Measurements from ENCODE around the gene CNDP2. TPM values are rescaled to one million over a fixed set of nuclear protein-coding genes. Genes with fewer than 3 reads are reported as not detected.

CNDP2 gene
- total and polyA plus RNA-seq, 2 donors (not counting 1 experiment from before 2014, with no cell fraction given) = 121 to 182 TPM

DNA sequence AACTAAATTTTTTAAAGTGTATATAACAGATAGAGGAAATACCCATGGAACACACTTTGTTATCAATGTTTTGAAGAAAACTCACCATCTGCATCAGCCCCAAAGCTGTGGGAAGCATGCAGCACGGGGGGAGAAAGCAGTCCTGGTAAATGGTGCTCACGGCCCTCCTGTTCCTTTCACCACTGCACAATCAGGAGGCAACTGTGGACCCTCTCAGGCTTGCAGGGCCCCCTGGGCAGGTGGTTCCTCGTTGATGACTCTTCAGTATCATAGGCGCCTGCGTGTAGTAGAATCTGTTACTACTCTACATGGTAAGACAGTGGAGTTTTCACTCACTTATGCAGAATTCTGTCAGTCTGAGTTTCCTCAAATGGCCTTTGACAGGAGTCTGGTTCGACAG is 33.2 kb downstream of the CNDP2 start:
- no peaks in the 10 kb centered on the region for H3K36me3 ChIP-seq (replicated peaks in 1 of 2; ENCODE audit: control extremely low read depth in 1 of 2, control insufficient read depth in 1 of 2, extremely low read depth in 1 of 2, insufficient read depth in 2 of 2, low read length in 1 of 2)
- WGBS (ENCODE audit: insufficient coverage) = 54% methylated on average over 2 of the region's 6 CpGs
- ChIA-PET POLR2A (no interaction called here), CTCF (no interaction called here)
- H3K9ac ChIP-seq (ENCODE audit: low read length) = no peak overlapping the region
- H3K4me1 Mint-ChIP-seq = no peaks in the 10 kb centered on the region
- peaks cover 3% of the 10 kb centered on the region for H3K27me3 Mint-ChIP-seq
- DNase-seq = no peak
- no peak overlapping the region for H3K27ac ChIP-seq (ENCODE audit: low read length in 2 of 2)
- no peak overlapping the region for H3K4me3 ChIP-seq (ENCODE audit: control extremely low read depth in 1 of 5, extremely low read depth in 1 of 5, insufficient read depth in 1 of 5, low read depth in 2 of 5, low read length in 4 of 5)
- TF ChIP-seq, protein P1, sequence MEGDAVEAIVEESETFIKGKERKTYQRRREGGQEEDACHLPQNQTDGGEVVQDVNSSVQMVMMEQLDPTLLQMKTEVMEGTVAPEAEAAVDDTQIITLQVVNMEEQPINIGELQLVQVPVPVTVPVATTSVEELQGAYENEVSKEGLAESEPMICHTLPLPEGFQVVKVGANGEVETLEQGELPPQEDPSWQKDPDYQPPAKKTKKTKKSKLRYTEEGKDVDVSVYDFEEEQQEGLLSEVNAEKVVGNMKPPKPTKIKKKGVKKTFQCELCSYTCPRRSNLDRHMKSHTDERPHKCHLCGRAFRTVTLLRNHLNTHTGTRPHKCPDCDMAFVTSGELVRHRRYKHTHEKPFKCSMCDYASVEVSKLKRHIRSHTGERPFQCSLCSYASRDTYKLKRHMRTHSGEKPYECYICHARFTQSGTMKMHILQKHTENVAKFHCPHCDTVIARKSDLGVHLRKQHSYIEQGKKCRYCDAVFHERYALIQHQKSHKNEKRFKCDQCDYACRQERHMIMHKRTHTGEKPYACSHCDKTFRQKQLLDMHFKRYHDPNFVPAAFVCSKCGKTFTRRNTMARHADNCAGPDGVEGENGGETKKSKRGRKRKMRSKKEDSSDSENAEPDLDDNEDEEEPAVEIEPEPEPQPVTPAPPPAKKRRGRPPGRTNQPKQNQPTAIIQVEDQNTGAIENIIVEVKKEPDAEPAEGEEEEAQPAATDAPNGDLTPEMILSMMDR (IDR thresholded peaks at IDR 0.05) = no peak
- TF ChIP-seq EZH2 (IDR thresholded peaks at IDR 0.05; ENCODE audit: borderline replicate concordance, insufficient read depth, low read depth, low read length, poor library complexity, severe bottlenecking) = no peak
- H4K20me1 ChIP-seq (ENCODE audit: control insufficient read depth, insufficient read depth, low read length, poor library complexity, severe bottlenecking) = no peaks in the 10 kb centered on the region
- no peaks in the 10 kb centered on the region for H3K9me3 Mint-ChIP-seq (ENCODE audit: insufficient read depth)
- H3K4me3 Mint-ChIP-seq = no peak overlapping the region
- H3K27me3 ChIP-seq (replicated peaks in 1 of 4; ENCODE audit: control extremely low read depth in 1 of 4, control insufficient read depth in 3 of 4, insufficient read depth in 4 of 4, low read length in 3 of 4) = no peaks in the 10 kb centered on the region
- H3K9me3 ChIP-seq (ENCODE audit: control extremely low read depth in 1 of 3, control insufficient read depth in 2 of 3, insufficient read depth in 1 of 3, low read length in 2 of 3) = no peaks in the 10 kb centered on the region
- no peak overlapping the region for H3K27ac Mint-ChIP-seq
- no peak overlapping the region for H2AFZ ChIP-seq (ENCODE audit: insufficient read depth, low read depth, low read length, poor library complexity, severe bottlenecking)
- no peaks in the 10 kb centered on the region for H3K79me2 ChIP-seq (ENCODE audit: control insufficient read depth, insufficient read depth, low read length)
- intact Hi-C loops (cut with micrococcal nuclease) = no loop called here
- no peak overlapping the region for H3K4me2 ChIP-seq (replicated peaks; ENCODE audit: low read depth, low read length, poor library complexity, severe bottlenecking)
- H3K4me1 ChIP-seq (ENCODE audit: control insufficient read depth in 2 of 2, insufficient read depth in 2 of 2, low read length in 2 of 2) = no peaks in the 10 kb centered on the region
- no peak for ATAC-seq (ENCODE audit: low read depth)

DNA sequence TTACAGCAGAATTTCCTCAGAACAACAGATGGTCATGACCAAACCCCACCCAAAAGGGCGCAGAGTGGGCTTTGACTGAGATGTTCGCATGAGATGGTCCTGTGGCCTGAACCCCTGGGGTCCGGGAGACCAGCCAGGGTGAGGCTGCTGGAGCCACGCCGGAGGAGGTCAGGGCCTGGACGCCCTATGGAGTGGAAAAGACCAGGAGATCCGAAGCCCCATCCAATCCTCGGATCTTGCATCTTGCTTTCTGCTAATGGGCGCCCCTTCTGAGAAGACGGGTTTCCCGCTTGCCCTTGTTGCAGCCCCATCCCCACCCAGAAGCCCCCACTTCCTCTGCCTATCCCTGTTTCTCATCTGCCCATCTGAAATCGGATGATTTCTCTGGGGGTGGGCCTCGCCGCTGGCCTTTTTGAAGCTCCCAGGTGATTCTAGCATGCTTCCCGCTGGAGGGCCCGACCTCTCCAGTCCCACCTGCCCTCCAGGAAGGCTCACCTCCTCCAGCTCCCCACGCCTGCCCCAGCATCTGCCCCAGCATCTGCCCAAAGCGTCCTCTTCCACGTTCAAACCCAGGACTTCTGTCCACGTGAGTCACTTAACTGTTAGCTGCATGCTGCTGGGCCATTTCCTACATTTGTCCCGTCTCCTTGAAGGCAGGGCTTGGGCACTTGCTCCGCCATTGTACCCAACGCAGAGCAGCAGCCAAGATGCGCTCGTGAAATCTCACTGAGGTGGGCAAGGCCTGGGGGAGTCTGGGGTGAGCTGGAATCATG is 33.8 kb downstream of the CNDP2 start:
- Histone ChIP-seq H2AFZ (ENCODE audit: insufficient read depth, low read depth, low read length, poor library complexity, severe bottlenecking) (no peak overlapping the region), H3K4me2 (replicated peaks; ENCODE audit: low read depth, low read length, poor library complexity, severe bottlenecking) (no peak overlapping the region), H3K4me3 (ENCODE audit: control extremely low read depth in 1 of 5, extremely low read depth in 1 of 5, insufficient read depth in 1 of 5, low read depth in 2 of 5, low read length in 4 of 5) (no peak overlapping the region), H4K20me1 (ENCODE audit: control insufficient read depth, insufficient read depth, low read length, poor library complexity, severe bottlenecking) (no peaks in the 10 kb centered on the region), H3K27me3 (replicated peaks in 1 of 4; ENCODE audit: control extremely low read depth in 1 of 4, control insufficient read depth in 3 of 4, insufficient read depth in 4 of 4, low read length in 3 of 4) (no peaks in the 10 kb centered on the region), H3K27ac (ENCODE audit: low read length in 2 of 2) (no peak overlapping the region), H3K9ac (ENCODE audit: low read length) (no peak overlapping the region), H3K79me2 (ENCODE audit: control insufficient read depth, insufficient read depth, low read length) (no peaks in the 10 kb centered on the region), H3K9me3 (ENCODE audit: control extremely low read depth in 1 of 3, control insufficient read depth in 2 of 3, insufficient read depth in 1 of 3, low read length in 2 of 3) (no peaks in the 10 kb centered on the region), H3K4me1 (ENCODE audit: control insufficient read depth in 2 of 2, insufficient read depth in 2 of 2, low read length in 2 of 2) (no peaks in the 10 kb centered on the region), H3K36me3 (replicated peaks in 1 of 2; ENCODE audit: control extremely low read depth in 1 of 2, control insufficient read depth in 1 of 2, extremely low read depth in 1 of 2, insufficient read depth in 2 of 2, low read length in 1 of 2) (no peaks in the 10 kb centered on the region)
- no peaks in the 10 kb centered on the region for H3K9me3 Mint-ChIP-seq (ENCODE audit: insufficient read depth)
- H3K27ac Mint-ChIP-seq = no peak overlapping the region
- ATAC-seq (ENCODE audit: low read depth) (no peak), DNase-seq (no peak)
- 93% methylated on average over 25 of the region's 25 CpGs for WGBS (ENCODE audit: insufficient coverage)
- POLR2A ChIA-PET = no interaction called here
- TF ChIP-seq EZH2 (IDR thresholded peaks at IDR 0.05; ENCODE audit: borderline replicate concordance, insufficient read depth, low read depth, low read length, poor library complexity, severe bottlenecking) = no peak
- TF ChIP-seq, protein P1 (IDR thresholded peaks at IDR 0.05) = no peak
- H3K4me3 Mint-ChIP-seq = no peak overlapping the region
- no peaks in the 10 kb centered on the region for H3K4me1 Mint-ChIP-seq
- peaks cover 3% of the 10 kb centered on the region for H3K27me3 Mint-ChIP-seq
- CTCF ChIA-PET = interaction anchor here (1.2 kb wide), 1 partner anchor 22 kb away, joined by 3 read pairs; no protein-coding TSS in a partner anchor
- intact Hi-C loops (cut with micrococcal nuclease) = no loop called here

Data from B cell (primary cell).